ENCODE measurements around the gene MESD.

MESD gene

DNA sequence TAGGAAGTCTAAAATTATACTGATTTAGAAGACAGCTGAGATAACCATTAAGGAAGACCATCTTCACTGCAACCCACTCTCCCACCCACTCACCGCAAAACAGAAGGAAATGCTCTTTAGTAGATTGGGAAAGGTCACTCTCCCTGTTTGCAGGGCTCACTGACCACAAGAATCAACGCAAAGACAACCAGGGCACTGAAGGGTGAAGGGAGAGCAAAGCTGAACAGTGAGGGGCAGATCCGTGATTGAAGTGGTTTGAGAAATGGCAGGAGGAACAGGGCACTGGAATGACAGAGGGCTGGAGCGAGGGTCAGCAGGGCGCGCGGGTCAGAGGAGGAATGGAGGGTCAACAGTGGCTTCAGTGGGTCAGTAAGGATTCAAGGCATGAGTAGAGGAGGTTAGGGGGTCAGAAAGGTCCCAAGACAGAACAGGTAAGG, 520 bp downstream of the MESD start:
- H3K4me3 ChIP-seq (ENCODE audit: low read length) = peak overlapping the region; percentile 99
- no peak for TF ChIP-seq ZNF274 (IDR thresholded peaks at IDR 0.05; ENCODE audit: low read depth, low read length)

DNA sequence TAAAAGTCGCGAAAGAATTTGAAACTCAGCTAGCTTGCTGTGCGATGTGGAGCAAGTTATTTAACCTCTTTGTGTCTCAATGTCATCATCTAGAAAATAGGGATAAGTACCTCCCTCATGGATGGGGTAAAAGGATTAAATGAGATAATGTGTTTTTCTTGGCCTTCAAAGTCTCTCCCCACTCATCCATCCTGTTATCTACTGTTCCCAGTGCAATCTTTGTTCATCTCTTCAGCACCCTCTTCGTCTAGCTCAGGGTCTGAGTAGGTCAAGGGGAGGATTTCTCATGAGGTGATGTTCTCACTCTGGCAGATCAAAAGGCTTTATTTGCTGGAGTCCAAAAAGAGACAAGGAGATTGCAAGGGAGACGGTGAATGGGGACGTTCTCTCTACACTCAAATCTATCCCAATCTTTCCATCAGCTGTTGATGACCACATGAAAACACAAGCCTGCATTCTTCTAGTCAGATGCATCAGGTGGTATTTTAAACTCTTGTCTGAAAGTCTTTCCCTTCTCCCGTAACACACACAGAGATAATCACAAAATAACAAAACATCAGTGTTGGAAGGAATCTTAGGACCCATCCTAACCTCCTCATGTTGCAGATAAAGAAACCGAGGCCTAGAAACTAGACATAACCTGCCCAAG, 1.3 kb downstream of the MESD start:
- TF ChIP-seq ZNF274 (IDR thresholded peaks at IDR 0.05; ENCODE audit: low read depth, low read length) = no peak
- peak overlapping the region; percentile 99 for H3K4me3 ChIP-seq (ENCODE audit: low read length)

DNA sequence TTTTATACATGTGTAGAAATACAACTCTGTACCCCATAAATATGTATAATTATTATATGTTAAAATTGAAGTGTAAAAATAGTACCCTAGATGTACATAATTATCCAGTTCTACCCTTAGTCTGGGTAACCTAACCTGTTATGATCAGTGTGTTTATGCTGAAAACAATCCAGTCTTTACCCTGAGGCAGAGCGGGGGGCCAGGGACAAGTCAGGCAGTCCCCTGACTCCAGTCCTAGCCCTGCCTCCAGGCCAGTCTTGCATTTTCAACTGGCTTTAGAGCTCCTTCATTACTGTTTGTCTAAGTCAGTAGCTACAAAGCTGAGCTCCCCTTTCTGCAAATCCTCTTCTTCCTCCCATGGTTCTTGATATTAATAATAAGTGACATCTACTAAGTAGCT, 3.1 kb downstream of the MESD start:
- no peak overlapping the region for H3K4me3 ChIP-seq (ENCODE audit: low read length)
- no peak for TF ChIP-seq ZNF274 (IDR thresholded peaks at IDR 0.05; ENCODE audit: low read depth, low read length)

DNA sequence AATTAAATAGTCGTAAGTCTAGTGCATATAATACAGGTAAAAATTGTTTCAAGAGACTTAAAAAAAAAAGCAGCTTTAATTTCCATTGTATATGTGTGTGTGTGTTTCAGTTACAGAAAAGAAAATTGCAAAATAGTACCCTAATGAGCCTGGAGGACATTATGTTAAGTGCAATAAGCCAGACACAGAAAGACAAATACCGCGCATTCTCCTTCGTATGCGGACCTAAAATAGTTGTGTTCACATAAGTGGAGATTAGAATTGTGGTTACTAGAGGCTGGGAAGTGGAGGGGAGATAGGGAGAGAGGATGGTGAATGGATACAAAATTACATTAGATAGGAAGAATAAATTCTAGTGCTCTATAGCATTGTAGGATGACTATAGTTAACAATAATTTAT, 3.6 kb downstream of the MESD start:
- no peak overlapping the region for H3K4me3 ChIP-seq (ENCODE audit: low read length)
- TF ChIP-seq ZNF274 (IDR thresholded peaks at IDR 0.05; ENCODE audit: low read depth, low read length) = no peak

DNA sequence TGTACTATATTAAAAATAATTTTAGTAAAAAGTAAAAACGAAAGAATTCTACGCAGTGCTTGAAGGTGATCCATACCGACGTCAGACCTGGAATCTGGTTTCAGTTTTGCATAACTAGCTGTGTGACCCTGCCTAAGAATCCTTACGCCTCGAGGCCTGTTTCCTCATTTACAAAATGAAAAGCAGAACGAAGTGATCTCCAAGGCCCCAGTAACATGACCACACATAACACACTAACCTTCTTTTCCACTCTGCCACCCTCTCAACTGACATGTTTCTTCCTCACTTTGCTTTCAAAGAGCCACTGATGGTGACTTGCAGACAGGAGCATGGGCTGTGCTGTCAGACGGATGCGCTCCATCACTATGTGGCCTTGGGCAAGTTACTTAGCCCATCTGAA, 4.8 kb downstream of the MESD start:
- no peak overlapping the region for H3K4me3 ChIP-seq (ENCODE audit: low read length)
- TF ChIP-seq ZNF274 (IDR thresholded peaks at IDR 0.05; ENCODE audit: low read depth, low read length) = no peak

DNA sequence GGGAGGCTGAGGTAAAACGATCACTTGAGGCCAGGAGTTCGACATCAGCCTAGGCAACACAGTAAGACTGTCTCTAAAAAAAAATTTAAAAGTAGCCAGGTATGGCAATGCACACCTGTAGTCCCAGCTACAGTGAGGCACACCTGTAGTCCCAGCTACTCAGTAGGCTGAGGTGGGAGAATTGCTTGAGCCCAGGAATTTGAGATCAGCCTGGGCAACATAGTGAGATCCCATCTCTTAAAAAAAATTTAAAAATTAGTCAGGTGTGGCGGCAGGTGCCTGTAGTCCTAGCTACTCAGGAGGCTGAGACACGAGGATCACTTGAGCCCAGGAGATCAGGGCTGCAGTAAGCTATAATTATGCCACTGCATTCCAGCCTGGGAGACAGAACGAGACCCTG, 6.8 kb downstream of the MESD start:
- no peak overlapping the region for H3K4me3 ChIP-seq (ENCODE audit: low read length)
- TF ChIP-seq ZNF274 (IDR thresholded peaks at IDR 0.05; ENCODE audit: low read depth, low read length) = no peak

DNA sequence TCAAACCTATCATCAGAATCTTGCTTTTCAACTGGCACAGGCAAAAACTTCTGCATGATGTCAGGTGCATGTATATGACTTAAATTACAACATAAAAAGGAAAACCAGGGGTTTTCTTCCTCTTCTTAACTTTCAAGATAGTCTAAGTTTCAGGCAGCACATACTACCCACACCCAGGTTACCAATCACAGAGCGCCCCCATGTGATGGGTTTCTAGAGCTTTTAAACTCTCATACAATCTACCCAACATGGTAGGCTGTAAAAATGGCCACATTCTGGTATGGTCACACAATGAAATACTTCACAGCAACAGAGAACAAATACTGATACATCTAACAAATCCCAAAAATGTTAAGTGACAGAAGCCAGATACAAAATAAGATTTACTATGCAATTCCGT, 7.4 kb downstream of the MESD start:
- TF ChIP-seq ZNF274 (IDR thresholded peaks at IDR 0.05; ENCODE audit: low read depth, low read length) = no peak
- no peak overlapping the region for H3K4me3 ChIP-seq (ENCODE audit: low read length)

DNA sequence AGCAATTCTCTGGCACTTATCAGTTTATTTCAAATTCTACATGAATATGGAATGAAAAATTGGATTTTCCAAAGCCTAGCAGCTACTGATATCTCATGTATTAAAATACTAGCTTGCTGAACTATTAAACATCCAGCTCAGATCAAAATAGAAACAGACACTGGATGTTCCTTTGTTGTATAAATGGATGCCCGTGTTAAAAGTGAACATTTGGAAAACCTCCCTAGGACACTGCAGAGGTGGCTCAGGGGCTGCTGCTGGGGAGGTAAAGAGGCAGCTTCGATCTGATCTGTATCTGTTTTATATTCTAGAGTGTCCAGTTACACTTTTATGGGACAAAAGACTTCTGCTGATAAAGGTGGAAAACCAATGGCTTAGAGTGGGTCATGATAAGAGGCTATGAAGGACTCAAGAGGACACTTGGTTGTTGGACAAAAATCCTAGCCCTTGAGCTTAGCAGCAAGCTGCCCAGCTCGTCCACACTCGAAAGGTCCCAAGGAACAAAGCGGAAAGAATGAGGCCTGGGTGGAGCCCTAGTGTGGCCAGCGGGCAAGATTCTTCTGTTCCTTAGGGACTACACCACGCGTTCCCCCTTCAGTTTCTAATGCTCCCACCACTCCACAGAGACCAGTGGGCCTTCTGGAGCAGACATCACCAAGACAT, 9.9 kb downstream of the MESD start:
- no peak for TF ChIP-seq ZNF274 (IDR thresholded peaks at IDR 0.05; ENCODE audit: low read depth, low read length)
- no peak overlapping the region for H3K4me3 ChIP-seq (ENCODE audit: low read length)

DNA sequence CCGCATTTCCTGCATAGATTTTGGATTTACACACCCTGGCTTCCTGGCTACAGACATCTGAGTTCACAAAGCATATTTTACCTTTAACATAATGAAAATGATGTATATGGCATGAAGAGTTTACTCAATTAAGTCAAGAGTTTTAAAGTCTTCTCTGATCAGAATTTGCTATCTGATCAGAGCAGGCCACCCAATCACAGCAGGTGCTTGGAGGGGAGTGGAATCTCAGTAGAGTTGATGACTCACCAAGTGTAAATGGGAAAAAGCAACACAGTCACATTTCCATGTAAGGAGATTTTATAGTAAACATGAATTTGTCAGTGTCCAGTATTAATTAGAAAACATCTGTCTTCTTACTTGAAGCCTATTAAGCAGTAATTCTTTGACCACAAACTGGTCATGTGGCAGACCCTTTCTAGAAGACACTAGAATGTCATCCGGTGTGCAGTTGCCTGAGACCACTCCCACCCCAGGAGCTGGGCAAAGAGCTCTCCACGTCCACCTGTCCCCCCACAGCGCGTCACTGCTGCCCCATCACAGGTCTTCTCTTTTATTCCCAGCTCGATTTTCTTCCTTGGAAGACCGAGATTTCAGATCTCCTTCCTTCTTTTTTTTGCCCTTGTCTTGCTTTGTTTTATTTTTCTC, 10.8 kb downstream of the MESD start:
- no peak for TF ChIP-seq ZNF274 (IDR thresholded peaks at IDR 0.05; ENCODE audit: low read depth, low read length)
- no peak overlapping the region for H3K4me3 ChIP-seq (ENCODE audit: low read length)

DNA sequence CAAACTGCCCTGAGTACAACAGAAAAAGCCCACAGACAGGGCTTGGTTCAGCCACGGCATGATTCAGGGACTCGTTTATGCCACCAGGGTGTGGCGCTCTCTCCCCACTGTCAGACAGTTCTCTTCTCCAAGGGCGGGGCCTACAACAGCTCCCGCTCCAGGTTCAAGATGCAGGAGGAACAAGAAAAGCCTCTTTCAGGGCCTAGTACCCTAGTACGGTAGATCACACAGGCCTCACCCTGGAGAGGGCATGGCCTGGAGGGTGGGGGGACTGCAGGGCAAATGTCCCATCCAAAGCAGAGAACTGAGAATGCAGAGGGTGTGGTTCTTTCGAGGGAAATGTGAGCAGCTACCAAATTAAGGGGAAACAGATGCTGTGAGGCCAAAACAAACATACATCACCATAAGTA, 12.0 kb downstream of the MESD start:
- no peak for TF ChIP-seq ZNF274 (IDR thresholded peaks at IDR 0.05; ENCODE audit: low read depth, low read length)
- H3K4me3 ChIP-seq (ENCODE audit: low read length) = no peak overlapping the region

DNA sequence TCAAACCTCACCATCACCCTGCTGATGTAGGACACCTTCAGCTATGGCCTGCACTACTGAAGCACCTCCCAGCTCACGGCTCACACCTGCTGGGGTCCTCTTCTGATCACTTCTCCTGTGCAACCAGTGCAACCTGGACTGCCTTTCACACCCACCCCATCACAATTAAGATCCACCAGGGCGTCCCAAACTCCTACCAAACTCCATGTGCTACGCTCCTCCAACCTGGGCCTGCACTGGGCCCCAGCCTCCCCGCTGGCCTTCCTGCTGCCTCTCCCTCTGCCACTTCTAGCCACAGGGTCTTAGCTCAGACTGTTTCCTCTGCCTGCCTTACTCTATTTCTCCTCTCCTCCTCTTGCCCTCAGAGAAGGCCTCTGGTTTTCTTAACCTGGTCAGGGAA, 12.8 kb downstream of the MESD start:
- TF ChIP-seq ZNF274 (IDR thresholded peaks at IDR 0.05; ENCODE audit: low read depth, low read length) = no peak
- H3K4me3 ChIP-seq (ENCODE audit: low read length) = no peak overlapping the region

DNA sequence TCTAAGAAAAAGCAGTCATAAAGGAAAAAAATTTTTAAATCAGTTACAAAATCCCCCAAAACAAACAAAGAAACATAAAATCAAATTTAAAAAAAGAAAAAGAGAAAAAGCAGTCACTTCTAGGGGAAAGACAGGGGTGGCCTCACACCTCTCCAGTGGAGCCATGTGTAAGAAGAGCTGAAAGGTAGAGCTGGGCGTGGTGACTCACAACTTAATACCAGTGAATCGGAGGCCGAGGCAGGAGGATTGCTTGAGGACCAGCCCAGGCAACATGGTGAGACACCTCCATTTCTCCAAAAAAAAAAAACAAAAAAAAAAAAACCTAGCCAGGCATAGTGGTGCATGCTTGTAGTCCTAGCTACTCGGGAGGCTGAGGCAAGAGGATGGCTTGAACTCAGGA, 14.7 kb downstream of the MESD start:
- H3K4me3 ChIP-seq (ENCODE audit: low read length) = no peak overlapping the region
- TF ChIP-seq ZNF274 (IDR thresholded peaks at IDR 0.05; ENCODE audit: low read depth, low read length) = no peak

DNA sequence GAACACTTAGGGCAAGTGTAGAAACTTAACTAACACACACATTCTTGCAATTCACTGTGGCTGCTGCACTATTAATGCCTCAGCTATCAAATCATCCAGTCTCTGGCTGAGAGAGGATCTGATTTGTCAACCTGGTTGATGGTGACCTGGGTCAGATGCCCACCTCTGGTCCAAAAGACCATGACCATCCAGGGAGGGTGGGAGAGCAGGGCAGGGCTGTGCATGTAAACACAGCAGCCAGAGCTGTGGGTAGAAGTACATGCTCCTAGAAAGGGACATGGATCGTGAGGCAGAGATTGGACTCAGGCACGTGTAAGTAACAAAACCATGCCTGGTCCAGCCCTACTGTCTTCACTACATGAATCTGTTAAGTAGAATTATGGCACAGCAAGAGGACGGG, 17.3 kb downstream of the MESD start:
- H3K4me3 ChIP-seq (ENCODE audit: low read length) = no peak overlapping the region
- TF ChIP-seq ZNF274 (IDR thresholded peaks at IDR 0.05; ENCODE audit: low read depth, low read length) = no peak

DNA sequence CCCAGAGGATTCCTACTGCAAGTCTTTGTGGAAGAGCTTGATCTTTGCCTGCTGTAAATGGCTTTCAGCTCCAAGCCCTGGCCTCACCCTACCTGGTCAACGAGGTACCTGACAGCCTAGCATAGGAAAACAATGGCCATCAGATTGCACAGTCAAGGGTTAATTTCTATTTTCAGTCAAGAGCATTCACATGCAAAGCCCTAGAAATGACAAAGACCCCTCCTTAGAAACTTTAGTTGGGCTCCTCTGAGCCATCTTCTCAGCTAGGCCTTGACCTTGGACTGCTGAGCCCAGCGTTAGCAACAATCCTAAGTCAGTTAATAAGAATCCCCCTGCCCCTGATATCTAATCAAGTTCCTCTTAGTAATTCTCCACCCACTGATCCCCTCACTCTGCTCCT, 18.5 kb downstream of the MESD start:
- TF ChIP-seq ZNF274 (IDR thresholded peaks at IDR 0.05; ENCODE audit: low read depth, low read length) = no peak

DNA sequence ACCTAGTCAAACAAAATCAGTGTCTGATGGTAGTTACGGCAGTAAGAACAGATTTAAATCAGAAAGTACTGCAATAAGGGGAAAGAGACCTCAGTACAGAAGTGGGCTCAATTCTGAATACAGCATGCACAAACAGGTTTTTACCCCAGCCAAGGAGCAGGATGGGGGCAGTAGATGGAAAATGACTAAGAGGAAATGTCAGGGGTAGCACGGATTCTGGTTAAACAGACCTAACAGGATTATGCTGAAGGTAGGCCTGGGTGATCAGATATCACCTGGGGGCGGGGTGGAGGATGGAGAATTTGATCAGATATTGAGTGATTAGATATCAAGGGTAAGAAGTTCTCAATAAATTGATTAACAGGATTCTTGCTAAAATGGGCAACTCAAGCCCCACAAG, 19.0 kb downstream of the MESD start:
- no peak for TF ChIP-seq ZNF274 (IDR thresholded peaks at IDR 0.05; ENCODE audit: low read depth, low read length)
- H3K4me3 ChIP-seq (ENCODE audit: low read length) = no peak overlapping the region

More for the DNA sequence above, 18.5 kb downstream of the MESD start:
- no peak overlapping the region for H3K4me3 ChIP-seq (ENCODE audit: low read length)

Data from GM08714 (cell line).